Psoas muscle (tissue), 8 donors: ENCODE results near the gene RPTOR. TPM values are rescaled to one million over a fixed set of nuclear protein-coding genes. Genes with fewer than 3 reads are reported as not detected.

Experiments used
- ATAC-seq, 4 donors: fragments of 200-7000 bp; cut with Tn5 transposase; one replicate each; pipeline ENCODE4 v1.9.1; 2020; ENCODE audit warnings: moderate library complexity in 3 of 4, mild to moderate bottlenecking in 2 of 4
- DNase-seq, 2 donors: peaks; one replicate each; pipeline ENCODE4 v3.0.0-alpha.2; 2020
- H3K27ac ChIP-seq: fragments of 200-600 bp; one replicate; pipeline ENCODE4 v1.8.0; 2022
- H3K27me3 ChIP-seq, 3 donors: fragments of 200-600 bp in 1 of 3; one replicate each; pipeline versions ENCODE4 v1.6.1 to v1.8.0; 2013 to 2022; ENCODE audit warnings: low read length in 2 of 3, mild to moderate bottlenecking in 2 of 3, moderate library complexity in 1 of 3; ENCODE audit not compliant: insufficient read depth in 3 of 3
- H3K36me3 ChIP-seq, 2 donors: fragments of 200-600 bp in 1 of 2; one replicate each; pipeline versions ENCODE4 v1.6.1 to v1.8.0; 2013 to 2022; ENCODE audit warnings: low read depth in 1 of 2, mild to moderate bottlenecking in 1 of 2, moderate library complexity in 1 of 2; ENCODE audit not compliant: insufficient read depth in 1 of 2
- H3K4me1 ChIP-seq: fragments of 200-600 bp; one replicate; pipeline ENCODE4 v1.8.0; 2022
- H3K4me3 ChIP-seq: fragments of 200-600 bp; one replicate; pipeline ENCODE4 v1.8.0; 2022; ENCODE audit warnings: mild to moderate bottlenecking
- H3K9me3 ChIP-seq: fragments of 200-600 bp; one replicate; pipeline ENCODE4 v1.8.0; 2022
- CTCF ChIP-seq: fragments of 200-600 bp; IDR thresholded peaks from one replicate; pipeline ENCODE4 v1.8.0; 2022; ENCODE audit warnings: antibody characterized with exemption
- WGBS, 3 donors: extraction: QIAGEN DNeasy Blood & Tissue Kit; methylation state at CpG; one replicate each; pipeline versions ENCODE4 v1.1.6 to v1.1.7; 2013; 5-methylcytosine and 5-hydroxymethylcytosine counted together
- intact Hi-C, 2 donors: fragments of 100-400 bp; cut with DNase I; formaldehyde crosslinking; loops; one replicate each; pipeline versions ENCODE4 v1.11.0 to v1.14.2; 2022
- polyA plus RNA-seq, 3 donors: library from polyadenylated mRNA; stranded (reverse); fragments of 200-250 nt; gene quantifications; one replicate each; pipeline ENCODE4 v1.2.3, GENCODE V29; 2013
- total RNA-seq, 4 donors: library from RNA; stranded (reverse); fragmentation: NEBNext Ultra II Directional in 2 of 4; extraction: Animal tissue kit (Norgen Biotek cat#: 25700) in 2 of 4; gene quantifications; one replicate each; pipeline versions ENCODE4 v1.2.1 to v1.2.4, GENCODE V29; 2021 to 2023
- donor health status: healthy with polysubstance abuse.
- donor health status: DM: no; HTN: no; CAD: no; lungs with moderate emphysema.
- donor health status: Bipolar disorder and iron deficiency.
- donor health status: healthy.
- donor health status: DM: yes; HTN: yes; CAD: no.
- donor health status: DM: no; HTN: no; CAD: no.
- donor health status: DM: no; HTN: no; CAD: no.
- donor health status: DM: yes; HTN: yes; CAD: no.

Gene RPTOR
- total and polyA plus RNA-seq, 7 donors = 13.6 to 82.2 (median 32.5) TPM

GRCh38 chr17:80947200-80947940 lies 402.7 kb downstream of the RPTOR start:
- WGBS, 3 donors = 90 to 92% (median 92%) methylated on average over 21 of the region's 21 CpGs
- H3K27me3 ChIP-seq = no peaks in the 10 kb centered on the region
- DNase-seq (peak in 1 of 2 donors; percentile 32), ATAC-seq (no peak)
- H3K27ac ChIP-seq = no peak overlapping the region
- H3K4me3 ChIP-seq = no peak overlapping the region
- H3K4me1 ChIP-seq = peaks cover 6% of the 10 kb centered on the region
- H3K9me3 ChIP-seq = no peaks in the 10 kb centered on the region
- no peak for TF ChIP-seq CTCF
- H3K36me3 ChIP-seq = peaks cover 0 to 69% of the 10 kb centered on the region in 2 donors
- intact Hi-C loops = no loop called here

GRCh38 chr17:80948019-80948975 lies 403.7 kb downstream of the RPTOR start:
- no peaks in the 10 kb centered on the region for H3K4me1 ChIP-seq
- H3K4me3 ChIP-seq = no peak overlapping the region
- TF ChIP-seq CTCF = no peak
- no peaks in the 10 kb centered on the region for H3K27me3 ChIP-seq
- peaks cover 0 to 73% of the 10 kb centered on the region in 2 donors for H3K36me3 ChIP-seq
- no peaks in the 10 kb centered on the region for H3K9me3 ChIP-seq
- intact Hi-C loops = no loop called here
- ATAC-seq = no peak
- no peak overlapping the region for H3K27ac ChIP-seq
- 91% methylated on average over 48 of the region's 48 CpGs for WGBS, 3 donors
- DNase-seq = peak in 1 of 2 donors; percentile 44

- Histone ChIP-seq H3K4me3 (no peak overlapping the region), H3K27ac (no peak overlapping the region), H3K27me3 (no peaks in the 10 kb centered on the region), H3K36me3 (peaks cover 0 to 79% of the 10 kb centered on the region in 2 donors), H3K9me3 (no peaks in the 10 kb centered on the region), H3K4me1 (no peaks in the 10 kb centered on the region)
- ATAC-seq (no peak), DNase-seq (peak in 1 of 2 donors; percentile 28)
- no peak for TF ChIP-seq CTCF
- intact Hi-C loops = no loop called here
- WGBS, 3 donors = 86 to 95% (median 90%) methylated on average over 16 of the region's 16 CpGs
Observed at GRCh38 chr17:80948976-80949450, 404.4 kb downstream of the RPTOR start.

- H3K27ac ChIP-seq = no peak overlapping the region
- no peaks in the 10 kb centered on the region for H3K27me3 ChIP-seq
- H3K36me3 ChIP-seq = peaks cover 0 to 79% of the 10 kb centered on the region in 2 donors
- peak in 2 of 4 donors; percentile 12 for ATAC-seq
- TF ChIP-seq CTCF = no peak
- H3K4me3 ChIP-seq = no peak overlapping the region
- peak in 1 of 2 donors; percentile 42 for DNase-seq
- no peaks in the 10 kb centered on the region for H3K4me1 ChIP-seq
- WGBS, 3 donors = 87 to 92% (median 90%) methylated on average over 44 of the region's 44 CpGs
- intact Hi-C loops = no loop called here
- H3K9me3 ChIP-seq = no peaks in the 10 kb centered on the region
Observed at GRCh38 chr17:80949451-80950421, 405.1 kb downstream of the RPTOR start.
